Transverse colon (tissue), 4 donors: ENCODE data around the gene APCDD1. TPM values are rescaled to one million over a fixed set of nuclear protein-coding genes. Genes with fewer than 3 reads are reported as not detected.

Experiments used
- DNase-seq: peaks from one replicate; pipeline ENCODE4 v3.0.0-alpha.2; 2019
- H3K27ac ChIP-seq, 4 donors: fragments of 200-600 bp; sonication (generic); 2 replicates each; pipeline ENCODE4 v1.5.1; 2016 to 2018; ENCODE audit warnings: inconsistent platforms in 4 of 4
- H3K27me3 ChIP-seq: fragments of 200-600 bp; sonication (generic); 2 replicates; pipeline ENCODE4 v1.5.1; 2017; ENCODE audit warnings: inconsistent platforms
- H3K36me3 ChIP-seq, 4 donors: fragments of 200-600 bp; sonication (generic); 2 replicates each; pipeline ENCODE4 v1.5.1; 2017 to 2019; ENCODE audit warnings: inconsistent platforms in 4 of 4
- H3K4me1 ChIP-seq, 4 donors: fragments of 200-600 bp; sonication (generic); 2 replicates each; pipeline ENCODE4 v1.5.1; 2017 to 2020; ENCODE audit warnings: inconsistent platforms in 4 of 4
- H3K4me3 ChIP-seq, 4 donors: fragments of 200-600 bp; sonication (generic); 1 replicate in 1 of 4; 2 replicates in 3 of 4; pipeline versions ENCODE4 v1.5.1 to v1.6.1; 2017 to 2019; ENCODE audit warnings: inconsistent platforms in 4 of 4
- H3K9me3 ChIP-seq, 2 donors: fragments of 200-600 bp; sonication (generic); 2 replicates each; pipeline ENCODE4 v1.5.1; 2017 to 2019; ENCODE audit warnings: inconsistent platforms in 2 of 2
- EP300 ChIP-seq: sonication (generic); formaldehyde crosslinking; IDR thresholded peaks from one replicate; pipeline ENCODE4 v1.6.1; 2017; ENCODE audit warnings: antibody characterized with exemption, low read depth
- POLR2A ChIP-seq: fragments of 450-650 bp; IDR thresholded peaks from one replicate; pipeline ENCODE4 v1.6.1; 2016; ENCODE audit warnings: antibody characterized with exemption, mild to moderate bottlenecking, moderate library complexity
- POLR2AphosphoS5 ChIP-seq, 3 donors: sonication (generic); formaldehyde crosslinking; IDR thresholded peaks; one replicate each; pipeline ENCODE4 v1.6.1; 2016; ENCODE audit warnings: antibody characterized with exemption in 3 of 3
- WGBS, 2 donors: methylation state at CpG; one replicate each; pipeline ENCODE4 v1.1.5; 2018; ENCODE audit warnings: low coverage in 1 of 2; 5-methylcytosine and 5-hydroxymethylcytosine counted together
- in situ Hi-C, 4 donors: fragments of 200-750 bp; cut with MboI; loops; one replicate each; pipeline versions ENCODE4 v1.15.0 to v1.15.1; 2017; ENCODE audit warnings: low sequenced_read_pairs in 3 of 4, low pct_ligation_motif_present in 1 of 4, low pct_unique_long_range_greater_than_20kb in 1 of 4
- intact Hi-C: fragments of 100-400 bp; cut with DNase I; formaldehyde crosslinking; loops from one replicate; pipeline ENCODE4 v1.15.1; 2023; ENCODE audit warnings: low total_unique reads
- total RNA-seq, 4 donors: library from RNA; depleted of rRNA; stranded (reverse); fragments of >200 nt; gene quantifications; one replicate each; pipeline ENCODE4 v1.1.0, GENCODE V29; 2016
- TF ChIP-seq, protein P1 (sequence below), 5 experiments: fragments of 200-600 bp in 3 of 5; fragments of 450-650 bp in 2 of 5; sonication (generic) in 3 of 5; IDR thresholded peaks; 1 replicate in 2 of 5; 2 replicates in 3 of 5; pipeline ENCODE4 v1.5.1; 2016 to 2017; ENCODE audit warnings: antibody characterized with exemption in 5 of 5, inconsistent platforms in 3 of 5, mild to moderate bottlenecking in 2 of 5, moderate library complexity in 1 of 5

Gene APCDD1
- total RNA-seq, 4 donors from 2014 or later = 2.6 to 10.8 (median 8.3) TPM

GRCh38 chr18:10475654-10476291 is 21.3 kb downstream of the APCDD1 start:
- no peaks in the 10 kb centered on the region for H3K36me3 ChIP-seq
- no peak for DNase-seq
- no peak overlapping the region for H3K4me3 ChIP-seq
- H3K27me3 ChIP-seq = no peaks in the 10 kb centered on the region
- in situ Hi-C loops = no loop called here
- 0 to 70% methylated on average over 2 to 15 of the region's 15 CpGs for WGBS, 2 donors
- no peak for TF ChIP-seq EP300
- TF ChIP-seq POLR2A = no peak
- H3K27ac ChIP-seq = no peak overlapping the region
- intact Hi-C loops = no loop called here
- peaks cover 7 to 18% (median 13%) of the 10 kb centered on the region in 4 donors for H3K4me1 ChIP-seq
- H3K9me3 ChIP-seq = no peaks in the 10 kb centered on the region

DNA sequence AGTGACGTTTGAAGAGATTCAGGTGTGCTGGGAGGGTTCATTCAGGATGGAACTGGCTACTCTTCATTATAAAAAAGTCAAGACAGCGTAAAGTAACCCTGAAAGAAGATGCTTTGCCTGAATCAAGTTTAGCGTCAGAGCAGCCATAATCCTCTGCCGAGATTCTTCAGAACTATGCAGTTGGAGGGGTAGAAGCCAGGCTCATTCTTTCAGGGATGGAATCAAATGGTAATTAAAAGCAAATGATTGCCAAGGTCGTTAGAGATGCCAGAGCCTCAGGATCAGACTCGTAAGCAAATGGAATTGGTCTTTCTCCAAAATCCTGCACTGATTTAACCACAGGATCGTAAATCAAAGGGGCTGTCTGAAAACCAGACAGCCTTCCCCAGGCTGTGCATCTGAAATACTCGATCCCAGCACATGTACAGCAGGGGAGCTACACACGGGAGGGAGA is 21.9 kb downstream of the APCDD1 start:
- WGBS, 2 donors = 40 to 47% methylated on average over 7 to 9 of the region's 9 CpGs
- peaks cover 7 to 18% (median 13%) of the 10 kb centered on the region in 4 donors for H3K4me1 ChIP-seq
- TF ChIP-seq POLR2AphosphoS5 (IDR thresholded peaks at IDR 0.05) = no peak
- no peak for TF ChIP-seq POLR2A
- TF ChIP-seq EP300 = no peak
- TF ChIP-seq, protein P1, sequence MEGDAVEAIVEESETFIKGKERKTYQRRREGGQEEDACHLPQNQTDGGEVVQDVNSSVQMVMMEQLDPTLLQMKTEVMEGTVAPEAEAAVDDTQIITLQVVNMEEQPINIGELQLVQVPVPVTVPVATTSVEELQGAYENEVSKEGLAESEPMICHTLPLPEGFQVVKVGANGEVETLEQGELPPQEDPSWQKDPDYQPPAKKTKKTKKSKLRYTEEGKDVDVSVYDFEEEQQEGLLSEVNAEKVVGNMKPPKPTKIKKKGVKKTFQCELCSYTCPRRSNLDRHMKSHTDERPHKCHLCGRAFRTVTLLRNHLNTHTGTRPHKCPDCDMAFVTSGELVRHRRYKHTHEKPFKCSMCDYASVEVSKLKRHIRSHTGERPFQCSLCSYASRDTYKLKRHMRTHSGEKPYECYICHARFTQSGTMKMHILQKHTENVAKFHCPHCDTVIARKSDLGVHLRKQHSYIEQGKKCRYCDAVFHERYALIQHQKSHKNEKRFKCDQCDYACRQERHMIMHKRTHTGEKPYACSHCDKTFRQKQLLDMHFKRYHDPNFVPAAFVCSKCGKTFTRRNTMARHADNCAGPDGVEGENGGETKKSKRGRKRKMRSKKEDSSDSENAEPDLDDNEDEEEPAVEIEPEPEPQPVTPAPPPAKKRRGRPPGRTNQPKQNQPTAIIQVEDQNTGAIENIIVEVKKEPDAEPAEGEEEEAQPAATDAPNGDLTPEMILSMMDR (IDR thresholded peaks at IDR 0.05) = no peak
- no peaks in the 10 kb centered on the region for H3K36me3 ChIP-seq
- H3K27ac ChIP-seq = no peak overlapping the region
- in situ Hi-C loops (no loop called here), intact Hi-C loops (no loop called here)
- no peak overlapping the region for H3K4me3 ChIP-seq
- no peaks in the 10 kb centered on the region for H3K9me3 ChIP-seq
- no peak for DNase-seq
- no peaks in the 10 kb centered on the region for H3K27me3 ChIP-seq

- Histone ChIP-seq H3K36me3 (no peaks in the 10 kb centered on the region), H3K27ac (no peak overlapping the region), H3K9me3 (no peaks in the 10 kb centered on the region), H3K27me3 (no peaks in the 10 kb centered on the region), H3K4me3 (no peak overlapping the region), H3K4me1 (peaks cover 7 to 18% (median 13%) of the 10 kb centered on the region in 4 donors)
- intact Hi-C loops (no loop called here), in situ Hi-C loops (no loop called here)
- WGBS, 2 donors = 57 to 71% methylated on average over 2 to 3 of the region's 3 CpGs
- no peak for TF ChIP-seq POLR2AphosphoS5 (IDR thresholded peaks at IDR 0.05)
- no peak for TF ChIP-seq EP300
- TF ChIP-seq, protein P1 (IDR thresholded peaks at IDR 0.05) = no peak
- no peak for TF ChIP-seq POLR2A
- no peak for DNase-seq
Measured at GRCh38 chr18:10477121-10477862, 22.9 kb downstream of the APCDD1 start.

DNA sequence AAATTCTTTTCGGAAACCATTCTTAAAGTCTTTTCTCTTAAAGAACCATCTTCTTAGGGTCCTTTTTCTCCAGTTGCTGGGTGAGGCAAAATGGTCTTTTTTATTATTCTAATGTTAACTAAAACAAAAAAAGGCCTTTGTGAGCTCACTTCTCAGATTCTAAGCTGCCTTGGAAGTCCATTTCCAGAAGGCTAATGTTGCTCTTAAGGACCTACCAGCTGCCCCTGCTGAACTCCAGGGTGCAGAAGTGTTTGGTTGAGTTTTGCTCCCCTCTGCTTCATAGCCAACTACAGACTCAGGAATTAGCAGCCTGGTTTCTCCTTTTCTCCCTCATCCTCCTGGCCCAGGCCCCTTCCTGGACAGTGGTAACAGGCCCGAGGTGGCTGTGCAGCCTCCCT is 23.4 kb downstream of the APCDD1 start:
- DNase-seq = no peak
- H3K9me3 ChIP-seq = no peaks in the 10 kb centered on the region
- in situ Hi-C loops = no loop called here
- H3K27ac ChIP-seq = no peak overlapping the region
- TF ChIP-seq EP300 (no peak), POLR2A (no peak), POLR2AphosphoS5 (IDR thresholded peaks at IDR 0.05) (no peak)
- TF ChIP-seq, protein P1 (IDR thresholded peaks at IDR 0.05) = no peak
- H3K27me3 ChIP-seq = no peaks in the 10 kb centered on the region
- no peaks in the 10 kb centered on the region for H3K36me3 ChIP-seq
- intact Hi-C loops = no loop called here
- peaks cover 7 to 18% (median 13%) of the 10 kb centered on the region in 4 donors for H3K4me1 ChIP-seq
- WGBS, 2 donors = 86 to 92% methylated on average over 1 to 2 of the region's 2 CpGs
- no peak overlapping the region for H3K4me3 ChIP-seq
